Mucosa of rectum (tissue), 2 donors: ENCODE measurements around the gene SNX32.
A peak's percentile ranks its signal among the peaks of the same experiment; 100 is the strongest.

Experiments used
- H3K27ac ChIP-seq, 2 donors: one replicate each; pipeline ENCODE4 v1.7.0; 2013; ENCODE audit warnings: inconsistent platforms in 2 of 2, low read depth in 2 of 2, low read length in 2 of 2
- H3K27me3 ChIP-seq, 2 donors: one replicate each; pipeline ENCODE4 v1.7.0; 2013; ENCODE audit warnings: low read length in 2 of 2; ENCODE audit not compliant: control insufficient read depth in 2 of 2, insufficient read depth in 2 of 2
- H3K36me3 ChIP-seq, 2 donors: one replicate each; pipeline ENCODE4 v1.7.0; 2013; ENCODE audit warnings: low read length in 2 of 2; ENCODE audit not compliant: control insufficient read depth in 2 of 2, insufficient read depth in 2 of 2
- H3K4me1 ChIP-seq, 2 donors: one replicate each; pipeline ENCODE4 v1.7.0; 2013; ENCODE audit warnings: low read length in 2 of 2, mild to moderate bottlenecking in 1 of 2; ENCODE audit not compliant: control insufficient read depth in 2 of 2, insufficient read depth in 2 of 2
- H3K4me3 ChIP-seq, 2 donors: one replicate each; pipeline ENCODE4 v1.7.0; 2013; ENCODE audit warnings: low read length in 2 of 2
- H3K9ac ChIP-seq, 2 donors: one replicate each; pipeline ENCODE4 v1.7.0; 2013; ENCODE audit warnings: low read length in 2 of 2, low read depth in 1 of 2, mild to moderate bottlenecking in 1 of 2
- H3K9me3 ChIP-seq, 2 donors: one replicate each; pipeline ENCODE4 v1.7.0; 2013; ENCODE audit warnings: low read length in 2 of 2; ENCODE audit not compliant: control insufficient read depth in 2 of 2
- donor health status: healthy.
- donor health status: Normal muscosa, but diverticular disease.

The SNX32 gene

DNA sequence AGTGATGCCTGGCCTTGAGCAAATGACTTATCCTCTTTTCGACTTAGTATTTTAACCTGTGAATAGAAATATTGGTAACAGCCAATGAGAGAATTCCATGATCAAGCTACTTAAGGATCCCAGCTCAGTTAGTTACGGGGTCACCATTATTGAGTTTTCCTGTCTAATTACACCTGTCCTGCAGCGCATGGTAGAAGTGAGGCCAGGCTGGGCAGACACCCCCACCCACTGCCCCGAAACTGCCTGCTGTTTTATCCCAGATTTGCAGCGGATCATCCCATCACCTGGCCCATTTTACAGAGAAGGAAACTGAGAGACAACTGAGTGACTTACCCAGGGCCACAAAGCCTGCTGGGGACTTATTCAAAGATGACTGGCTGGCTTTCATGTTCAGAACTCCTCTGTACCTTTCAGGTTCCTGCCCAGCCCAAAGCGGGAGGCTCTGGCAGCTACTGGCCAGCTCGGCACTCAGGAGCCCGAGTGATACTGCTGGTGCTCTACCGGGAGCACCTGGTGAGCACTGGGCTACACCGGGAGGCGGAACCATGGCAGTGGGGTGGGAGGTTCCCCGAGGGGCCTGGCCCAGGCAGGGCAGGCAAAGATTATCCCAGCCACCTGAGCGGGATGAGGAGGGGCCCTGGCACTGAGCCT lies 27.9 kb downstream of the SNX32 start:
- peaks cover 32 to 45% of the 10 kb centered on the region in 2 donors for H3K36me3 ChIP-seq
- peak overlapping the region; percentile 99 for H3K27ac ChIP-seq

GRCh38 chr11:65862191-65862735 lies 28.5 kb downstream of the SNX32 start:
- H3K27me3 ChIP-seq: no peaks in the 10 kb centered on the region
- no peak overlapping the region for H3K27ac ChIP-seq
- H3K4me3 ChIP-seq: no peak overlapping the region
- no peak overlapping the region for H3K9ac ChIP-seq
- no peaks in the 10 kb centered on the region for H3K9me3 ChIP-seq
- peaks cover 28 to 31% of the 10 kb centered on the region in 2 donors for H3K4me1 ChIP-seq
- peaks cover 32 to 46% of the 10 kb centered on the region in 2 donors for H3K36me3 ChIP-seq

More for the DNA sequence above, 27.9 kb downstream of the SNX32 start:
- Histone ChIP-seq H3K27me3 (no peaks in the 10 kb centered on the region), H3K4me3 (peak overlapping the region; percentile 78 to 93), H3K4me1 (peaks cover 28 to 33% of the 10 kb centered on the region in 2 donors), H3K9me3 (no peaks in the 10 kb centered on the region), H3K9ac (peak overlapping the region; percentile 85 to 96)

DNA sequence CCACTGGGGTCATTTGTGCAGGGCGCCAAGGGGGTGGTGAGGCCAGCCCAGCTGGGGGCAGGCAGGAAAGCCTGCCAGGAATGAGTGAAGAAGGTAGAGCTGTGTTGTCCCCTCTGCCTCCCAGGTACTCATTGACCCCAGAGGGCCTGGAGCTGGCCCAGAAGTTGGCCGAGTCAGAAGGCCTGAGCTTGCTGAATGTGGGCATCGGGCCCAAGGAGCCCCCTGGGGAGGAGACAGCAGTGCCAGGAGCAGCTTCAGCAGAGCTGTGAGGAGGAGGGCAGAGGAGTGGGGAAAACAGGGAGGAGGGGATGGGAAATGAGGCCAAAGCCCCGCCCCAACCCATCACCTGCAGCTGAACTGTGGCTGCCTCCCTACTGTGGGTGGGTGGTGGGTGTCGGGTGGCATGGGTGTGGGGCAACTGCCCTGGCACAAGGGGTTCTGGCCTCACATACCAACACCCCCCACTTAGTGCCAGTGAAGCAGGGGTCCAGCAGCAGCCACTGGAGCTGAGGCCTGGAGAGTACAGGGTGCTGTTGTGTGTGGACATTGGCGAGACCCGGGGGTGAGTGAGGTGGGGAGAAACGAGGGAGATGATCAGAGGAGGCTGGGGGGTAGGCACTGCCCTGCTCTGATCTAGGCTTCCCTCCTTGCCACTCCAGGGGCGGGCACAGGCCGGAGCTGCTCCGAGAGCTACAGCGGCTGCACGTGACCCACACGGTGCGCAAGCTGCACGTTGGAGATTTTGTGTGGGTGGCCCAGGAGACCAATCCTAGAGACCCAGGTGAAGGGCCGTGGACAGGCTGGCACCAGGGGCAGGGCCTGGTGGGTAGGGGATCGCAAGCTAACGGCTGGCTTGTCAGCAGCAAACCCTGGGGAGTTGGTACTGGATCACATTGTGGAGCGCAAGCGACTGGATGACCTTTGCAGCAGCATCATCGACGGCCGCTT lies 29.5 kb downstream of the SNX32 start:
- H3K27ac ChIP-seq: no peak overlapping the region
- no peak overlapping the region for H3K9ac ChIP-seq
- H3K27me3 ChIP-seq: no peaks in the 10 kb centered on the region
- H3K4me1 ChIP-seq: peaks cover 28 to 31% of the 10 kb centered on the region in 2 donors
- no peaks in the 10 kb centered on the region for H3K9me3 ChIP-seq
- H3K36me3 ChIP-seq: peaks cover 32 to 46% of the 10 kb centered on the region in 2 donors
- no peak overlapping the region for H3K4me3 ChIP-seq

- H3K27me3 ChIP-seq: no peaks in the 10 kb centered on the region
- H3K9ac ChIP-seq: no peak overlapping the region
- H3K4me3 ChIP-seq: no peak overlapping the region
- H3K4me1 ChIP-seq: peaks cover 21 to 22% of the 10 kb centered on the region in 2 donors
- H3K36me3 ChIP-seq: peaks cover 32 to 46% of the 10 kb centered on the region in 2 donors
- no peak overlapping the region for H3K27ac ChIP-seq
- H3K9me3 ChIP-seq: no peaks in the 10 kb centered on the region
These were observed 30.3 kb downstream of the SNX32 start for GRCh38 chr11:65863889-65864705.

DNA sequence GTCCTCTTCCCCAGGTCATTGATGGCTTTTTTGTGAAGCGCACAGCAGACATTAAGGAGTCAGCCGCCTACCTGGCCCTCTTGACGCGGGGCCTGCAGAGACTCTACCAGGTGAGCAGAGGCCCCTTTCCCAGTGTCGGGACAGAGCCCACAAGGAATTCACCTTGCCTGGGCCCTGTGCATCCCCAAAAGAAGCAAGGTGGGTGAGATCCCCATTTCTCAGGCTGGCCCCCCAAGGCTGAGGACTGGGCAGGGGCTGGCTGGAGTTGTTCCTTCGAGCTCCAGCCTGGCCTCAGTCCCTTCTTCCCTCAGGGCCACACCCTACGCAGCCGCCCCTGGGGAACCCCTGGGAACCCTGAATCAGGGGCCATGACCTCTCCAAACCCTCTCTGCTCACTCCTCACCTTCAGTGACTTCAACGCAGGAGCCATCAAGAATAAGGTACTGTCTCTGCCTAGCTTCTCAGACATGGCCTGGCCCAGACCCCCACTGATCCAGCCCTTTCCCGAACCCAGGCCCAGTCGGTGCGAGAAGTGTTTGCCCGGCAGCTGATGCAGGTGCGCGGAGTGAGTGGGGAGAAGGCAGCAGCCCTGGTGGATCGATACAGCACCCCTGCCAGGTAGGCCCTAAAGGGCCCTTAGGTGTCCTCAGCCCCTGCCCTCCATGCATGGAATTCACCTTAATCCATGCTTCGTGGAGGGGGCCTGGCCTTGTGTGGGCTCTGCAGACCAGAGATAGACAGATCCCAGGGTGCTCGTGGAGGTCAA lies 31.1 kb downstream of the SNX32 start:
- H3K4me1 ChIP-seq: peaks cover 17% of the 10 kb centered on the region in 2 donors
- no peaks in the 10 kb centered on the region for H3K9me3 ChIP-seq
- no peak overlapping the region for H3K27ac ChIP-seq
- H3K9ac ChIP-seq: no peak overlapping the region
- H3K27me3 ChIP-seq: no peaks in the 10 kb centered on the region
- H3K4me3 ChIP-seq: no peak overlapping the region
- H3K36me3 ChIP-seq: peaks cover 32 to 46% of the 10 kb centered on the region in 2 donors

DNA sequence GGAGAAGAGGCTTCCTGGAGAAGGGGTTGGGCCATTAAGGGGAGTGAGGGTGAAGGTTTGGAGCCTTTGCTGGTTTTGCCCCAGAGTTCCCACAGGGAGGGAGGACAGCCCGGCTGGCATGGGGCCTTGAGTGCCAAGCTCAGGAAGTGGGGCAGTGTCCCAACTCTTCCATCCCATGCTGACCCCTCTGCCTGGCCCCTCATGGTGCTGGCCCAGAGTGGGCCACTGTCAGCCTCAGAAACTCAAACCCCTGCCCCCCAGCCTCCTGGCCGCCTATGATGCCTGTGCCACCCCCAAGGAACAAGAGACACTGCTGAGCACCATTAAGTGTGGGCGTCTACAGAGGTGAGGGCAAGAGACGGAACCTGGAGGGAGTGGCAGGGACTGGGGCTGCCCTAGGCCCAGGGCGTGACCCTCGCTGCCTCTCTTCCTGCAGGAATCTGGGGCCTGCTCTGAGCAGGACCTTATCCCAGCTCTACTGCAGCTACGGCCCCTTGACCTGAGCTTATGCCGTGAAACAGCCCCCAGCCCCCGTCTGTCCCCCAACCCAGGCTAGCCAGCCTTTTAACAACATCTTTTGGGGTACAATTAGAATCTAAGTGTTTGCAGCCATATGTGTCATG lies 31.9 kb downstream of the SNX32 start:
- peaks cover 15 to 16% of the 10 kb centered on the region in 2 donors for H3K4me1 ChIP-seq
- peaks cover 32 to 46% of the 10 kb centered on the region in 2 donors for H3K36me3 ChIP-seq
- no peak overlapping the region for H3K9ac ChIP-seq
- H3K27ac ChIP-seq: no peak overlapping the region
- no peaks in the 10 kb centered on the region for H3K27me3 ChIP-seq
- no peaks in the 10 kb centered on the region for H3K9me3 ChIP-seq
- no peak overlapping the region for H3K4me3 ChIP-seq

- Histone ChIP-seq H3K4me1 (peaks cover 10 to 16% of the 10 kb centered on the region in 2 donors), H3K9me3 (no peaks in the 10 kb centered on the region), H3K4me3 (no peak overlapping the region), H3K27me3 (no peaks in the 10 kb centered on the region), H3K27ac (no peak overlapping the region), H3K36me3 (peaks cover 32 to 45% of the 10 kb centered on the region in 2 donors), H3K9ac (no peak overlapping the region)
These were observed 32.9 kb downstream of the SNX32 start for GRCh38 chr11:65866509-65867283.

GRCh38 chr11:65867284-65868071 lies 33.7 kb downstream of the SNX32 start:
- no peaks in the 10 kb centered on the region for H3K9me3 ChIP-seq
- H3K27ac ChIP-seq: no peak overlapping the region
- H3K27me3 ChIP-seq: no peaks in the 10 kb centered on the region

More at GRCh38 chr11:65867284-65868071, 33.7 kb downstream of the SNX32 start:
- Histone ChIP-seq H3K9ac (no peak overlapping the region), H3K4me1 (peaks cover 7 to 10% of the 10 kb centered on the region in 2 donors), H3K36me3 (peaks cover 32 to 37% of the 10 kb centered on the region in 2 donors), H3K4me3 (no peak overlapping the region)
